ENCODE results near the gene MRPL17. TPM values are rescaled to one million over a fixed set of nuclear protein-coding genes. Genes with fewer than 3 reads are reported as not detected.

MRPL17 gene
- total and polyA plus RNA-seq, 2 of the 13 experiments (the other 11 are each of a cell fraction or from before 2014, with no cell fraction given), result 59.4 to 90.0 TPM

DNA sequence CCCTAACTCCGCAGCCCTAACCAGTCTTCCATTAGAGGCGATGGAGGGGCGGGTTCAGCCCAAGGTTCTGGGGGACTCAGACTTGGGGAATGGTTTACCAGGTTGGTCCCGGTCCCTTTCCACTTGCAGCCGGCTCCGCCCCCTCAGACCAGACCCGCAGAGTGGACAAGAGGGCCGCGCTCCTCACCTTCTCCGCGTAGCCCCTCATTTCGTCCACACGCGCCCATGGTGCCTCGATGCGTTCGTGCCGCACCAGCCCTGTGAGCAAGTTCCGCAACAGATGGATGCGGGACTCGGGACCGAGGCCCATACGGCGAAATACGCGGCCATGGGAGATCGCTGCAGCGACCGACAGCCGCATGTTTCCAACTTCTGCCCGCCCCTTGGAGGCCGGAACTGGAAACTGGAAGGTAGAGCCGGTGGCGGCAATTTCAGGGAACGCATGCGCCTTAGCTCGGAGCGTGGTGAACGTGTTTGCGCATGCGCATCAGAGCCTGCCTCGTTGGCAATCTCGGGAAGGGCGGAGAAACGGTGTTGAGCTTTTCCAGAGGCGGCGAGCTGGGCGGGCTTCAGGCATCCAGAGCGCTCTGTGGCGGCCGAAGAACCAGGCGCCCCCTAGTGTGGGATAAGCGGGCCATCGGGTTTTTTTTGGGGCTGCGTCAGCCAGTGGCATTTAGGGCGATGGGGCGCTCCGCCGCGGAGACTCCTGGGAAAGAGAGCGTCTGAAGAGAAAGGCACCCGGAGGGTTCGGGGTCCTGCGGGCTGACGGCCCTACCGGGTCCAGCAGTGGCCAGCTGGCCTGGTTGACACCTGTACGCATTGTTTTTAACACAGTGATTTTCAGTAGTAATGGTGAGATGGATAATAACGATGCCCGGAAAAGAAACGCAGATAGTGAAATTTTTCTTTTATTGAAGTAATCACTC, at the start of gene MRPL17 (continued):
- TF ChIP-seq ZNF251 (CRISPR knock-in tag; IDR thresholded peaks at IDR 0.05), result peak; percentile 34; the same call in 1 of the 2 replicates
- TF ChIP-seq ERF (CRISPR knock-in tag; IDR thresholded peaks at IDR 0.05), result peak; percentile 92
- peak; percentile 72; the same call in 1 of the 2 replicates for TF ChIP-seq TMF1 (CRISPR knock-in tag; IDR thresholded peaks at IDR 0.05; ENCODE audit: low read depth)
- TF ChIP-seq, protein P1, sequence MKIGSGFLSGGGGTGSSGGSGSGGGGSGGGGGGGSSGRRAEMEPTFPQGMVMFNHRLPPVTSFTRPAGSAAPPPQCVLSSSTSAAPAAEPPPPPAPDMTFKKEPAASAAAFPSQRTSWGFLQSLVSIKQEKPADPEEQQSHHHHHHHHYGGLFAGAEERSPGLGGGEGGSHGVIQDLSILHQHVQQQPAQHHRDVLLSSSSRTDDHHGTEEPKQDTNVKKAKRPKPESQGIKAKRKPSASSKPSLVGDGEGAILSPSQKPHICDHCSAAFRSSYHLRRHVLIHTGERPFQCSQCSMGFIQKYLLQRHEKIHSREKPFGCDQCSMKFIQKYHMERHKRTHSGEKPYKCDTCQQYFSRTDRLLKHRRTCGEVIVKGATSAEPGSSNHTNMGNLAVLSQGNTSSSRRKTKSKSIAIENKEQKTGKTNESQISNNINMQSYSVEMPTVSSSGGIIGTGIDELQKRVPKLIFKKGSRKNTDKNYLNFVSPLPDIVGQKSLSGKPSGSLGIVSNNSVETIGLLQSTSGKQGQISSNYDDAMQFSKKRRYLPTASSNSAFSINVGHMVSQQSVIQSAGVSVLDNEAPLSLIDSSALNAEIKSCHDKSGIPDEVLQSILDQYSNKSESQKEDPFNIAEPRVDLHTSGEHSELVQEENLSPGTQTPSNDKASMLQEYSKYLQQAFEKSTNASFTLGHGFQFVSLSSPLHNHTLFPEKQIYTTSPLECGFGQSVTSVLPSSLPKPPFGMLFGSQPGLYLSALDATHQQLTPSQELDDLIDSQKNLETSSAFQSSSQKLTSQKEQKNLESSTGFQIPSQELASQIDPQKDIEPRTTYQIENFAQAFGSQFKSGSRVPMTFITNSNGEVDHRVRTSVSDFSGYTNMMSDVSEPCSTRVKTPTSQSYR (CRISPR knock-in tag; IDR thresholded peaks at IDR 0.05; ENCODE audit: borderline replicate concordance), result no peak
- TF ChIP-seq DDIT3 (CRISPR knock-in tag; IDR thresholded peaks at IDR 0.05), result no peak
- TF ChIP-seq, protein P2, sequence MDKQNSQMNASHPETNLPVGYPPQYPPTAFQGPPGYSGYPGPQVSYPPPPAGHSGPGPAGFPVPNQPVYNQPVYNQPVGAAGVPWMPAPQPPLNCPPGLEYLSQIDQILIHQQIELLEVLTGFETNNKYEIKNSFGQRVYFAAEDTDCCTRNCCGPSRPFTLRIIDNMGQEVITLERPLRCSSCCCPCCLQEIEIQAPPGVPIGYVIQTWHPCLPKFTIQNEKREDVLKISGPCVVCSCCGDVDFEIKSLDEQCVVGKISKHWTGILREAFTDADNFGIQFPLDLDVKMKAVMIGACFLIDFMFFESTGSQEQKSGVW (CRISPR knock-in tag; IDR thresholded peaks at IDR 0.05; ENCODE audit: borderline replicate concordance), result 0 out of 2 replicates have a peak, but pooled peaks have one; percentile 68
- peak; percentile 59 for TF ChIP-seq BCL6 (CRISPR knock-in tag; IDR thresholded peaks at IDR 0.05)
- TF ChIP-seq ATF7 (IDR thresholded peaks at IDR 0.05), result no peak
- TF ChIP-seq ATF7 (CRISPR knock-in tag; IDR thresholded peaks at IDR 0.05), result 0 out of 2 replicates have a peak, but pooled peaks have one; percentile 68
- peak; percentile 47 for TF ChIP-seq ZNF777 (CRISPR knock-in tag; IDR thresholded peaks at IDR 0.05)
- TF ChIP-seq REPIN1 (CRISPR knock-in tag; IDR thresholded peaks at IDR 0.05; ENCODE audit: borderline replicate concordance, low read depth), result peak; percentile 72
- no peak for TF ChIP-seq ZNF282 (IDR thresholded peaks at IDR 0.05; ENCODE audit: partially characterized antibody)
- no peak for TF ChIP-seq ZNF260 (CRISPR knock-in tag; IDR thresholded peaks at IDR 0.05; ENCODE audit: borderline replicate concordance, low read depth)
- peak in 1 of 2 experiments; percentile 49; a peak in 1 of 4 replicates for TF ChIP-seq ATF4 (CRISPR knock-in tag; IDR thresholded peaks at IDR 0.05)
- TF ChIP-seq RNF2 (conservative IDR thresholded peaks at IDR 0.05; ENCODE audit: low read depth), result peak; percentile 93
- TF ChIP-seq, protein P3, sequence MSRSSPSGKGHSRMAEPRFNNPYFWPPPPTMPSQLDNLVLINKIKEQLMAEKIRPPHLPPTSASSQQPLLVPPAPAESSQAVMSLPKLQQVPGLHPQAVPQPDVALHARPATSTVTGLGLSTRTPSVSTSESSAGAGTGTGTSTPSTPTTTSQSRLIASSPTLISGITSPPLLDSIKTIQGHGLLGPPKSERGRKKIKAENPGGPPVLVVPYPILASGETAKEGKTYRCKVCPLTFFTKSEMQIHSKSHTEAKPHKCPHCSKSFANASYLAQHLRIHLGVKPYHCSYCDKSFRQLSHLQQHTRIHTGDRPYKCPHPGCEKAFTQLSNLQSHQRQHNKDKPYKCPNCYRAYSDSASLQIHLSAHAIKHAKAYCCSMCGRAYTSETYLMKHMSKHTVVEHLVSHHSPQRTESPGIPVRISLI (CRISPR knock-in tag; IDR thresholded peaks at IDR 0.05; ENCODE audit: borderline replicate concordance), result peak; percentile 92; the same call in 1 of the 2 replicates
- TF ChIP-seq ZNF24 (IDR thresholded peaks at IDR 0.05), result no peak
- TF ChIP-seq MTF2 (CRISPR knock-in tag; IDR thresholded peaks at IDR 0.05; ENCODE audit: borderline replicate concordance), result peak; percentile 84; the same call in 1 of the 2 replicates
- TF ChIP-seq ZNF749 (CRISPR knock-in tag; IDR thresholded peaks at IDR 0.05; ENCODE audit: borderline replicate concordance), result peak; percentile 69; the same call in 1 of the 2 replicates
- TF ChIP-seq ZNF224 (CRISPR knock-in tag; IDR thresholded peaks at IDR 0.05), result peak; percentile 97; the same call in 1 of the 2 replicates
- TF ChIP-seq DBP (CRISPR knock-in tag; IDR thresholded peaks at IDR 0.05; ENCODE audit: not compliant biosample characterization), result peak; percentile 52
- TF ChIP-seq SRY (CRISPR knock-in tag; IDR thresholded peaks at IDR 0.05), result peak; percentile 99

Measured in HepG2 (cell line).